ENCODE measurements around the gene BICD1.
"Not testable (repeated sequence)": the region's sequence is repeated elsewhere in the genome, so short reads cannot be mapped to it uniquely, and the experiment has no call there.

Gene BICD1

DNA sequence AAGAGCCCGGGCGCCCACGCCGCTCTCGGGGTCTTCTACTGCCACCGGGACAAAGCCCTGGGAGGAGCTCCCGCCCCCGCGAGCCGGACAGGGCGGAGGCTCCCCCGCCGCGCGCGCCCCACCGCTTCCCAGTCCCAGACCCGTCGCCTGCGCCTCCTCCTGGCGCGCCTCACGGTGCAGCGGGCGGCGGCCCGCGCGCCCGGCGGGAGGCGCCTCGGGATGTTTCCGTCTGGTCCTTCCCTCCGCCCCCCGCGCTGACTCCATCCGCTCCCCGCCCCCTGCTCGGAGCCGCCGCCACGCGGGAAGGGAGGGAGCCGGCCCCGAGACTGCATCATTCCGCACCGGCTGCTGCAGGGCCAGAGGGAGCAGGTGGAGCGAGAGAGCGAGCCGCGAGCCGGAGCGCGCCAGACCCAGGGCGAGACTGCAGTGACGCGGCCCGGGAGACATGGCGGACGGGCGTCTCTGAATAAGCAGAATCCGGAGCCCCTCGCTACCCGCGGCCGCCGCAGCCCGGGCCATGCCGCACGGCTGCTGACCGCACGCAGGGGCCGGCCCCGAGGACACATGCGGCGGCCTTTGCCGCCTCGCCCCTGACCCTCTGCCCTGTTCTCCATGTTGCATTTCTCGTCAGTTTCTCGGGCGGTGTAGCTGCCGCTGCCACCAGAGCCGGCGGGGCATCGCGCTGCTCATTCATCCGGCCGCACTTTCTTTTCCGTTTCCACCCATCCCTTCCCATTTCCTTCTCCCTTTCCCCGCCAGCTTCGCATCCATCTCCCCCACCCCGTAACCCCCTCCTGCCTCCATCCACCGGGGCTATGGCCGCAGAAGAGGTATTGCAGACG lies at the start of gene BICD1:
Gene BICD1 (plus strand): TSS at position 331 of the 842 bp plus-strand sequence. CDS start 485 bp downstream, at position 816.
- DNase-seq: peak; percentile 66 to 69

GRCh38 chr12:32061033-32061432 lies 45.6 kb upstream of the BICD1 start:
- no peak for DNase-seq

DNA sequence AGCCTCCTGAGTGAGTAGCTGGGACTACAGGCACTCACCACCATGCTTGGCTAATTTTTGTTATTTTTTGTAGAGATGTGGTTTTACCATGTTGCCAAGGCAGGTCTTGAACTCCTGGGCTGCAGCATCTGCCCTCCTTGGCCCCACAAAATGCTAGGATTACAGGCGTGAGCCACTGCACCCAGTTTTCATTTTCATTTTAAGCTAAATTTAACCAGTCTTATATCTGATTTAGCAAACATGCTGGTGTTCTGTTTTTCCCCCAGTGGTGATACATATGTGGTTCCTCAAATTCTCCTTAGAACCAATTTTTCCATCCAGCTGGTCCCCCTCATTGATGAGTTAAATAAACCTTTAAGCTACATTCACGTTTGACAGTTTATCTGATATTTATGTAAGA lies 43.8 kb upstream of the BICD1 start:
- DNase-seq: no peak

DNA sequence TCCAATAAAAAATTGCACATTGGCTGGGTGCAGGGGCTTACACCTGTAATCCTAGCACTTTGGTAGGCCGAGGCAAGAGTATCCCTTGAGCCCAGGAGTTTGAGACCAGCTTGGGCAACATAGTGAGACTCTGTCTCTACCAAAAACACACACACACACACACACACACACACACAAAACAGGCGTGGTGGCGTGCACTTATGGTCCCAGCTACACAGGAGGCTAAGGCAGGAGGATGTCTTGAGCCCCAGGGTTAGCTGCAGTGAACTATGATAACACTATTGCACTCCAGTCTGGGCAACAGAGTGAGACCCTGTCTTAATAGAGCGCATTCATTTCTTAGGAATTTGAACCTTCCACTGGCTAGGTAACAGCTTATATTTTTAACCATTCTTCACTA lies 42.9 kb upstream of the BICD1 start:
- no peak for DNase-seq

GRCh38 chr12:32066206-32066605 lies 40.4 kb upstream of the BICD1 start:
- DNase-seq: no peak

GRCh38 chr12:32069071-32069470 lies 37.6 kb upstream of the BICD1 start:
- DNase-seq: no peak

- no peak for DNase-seq
These were observed 36.9 kb upstream of the BICD1 start for GRCh38 chr12:32069731-32070130.

DNA sequence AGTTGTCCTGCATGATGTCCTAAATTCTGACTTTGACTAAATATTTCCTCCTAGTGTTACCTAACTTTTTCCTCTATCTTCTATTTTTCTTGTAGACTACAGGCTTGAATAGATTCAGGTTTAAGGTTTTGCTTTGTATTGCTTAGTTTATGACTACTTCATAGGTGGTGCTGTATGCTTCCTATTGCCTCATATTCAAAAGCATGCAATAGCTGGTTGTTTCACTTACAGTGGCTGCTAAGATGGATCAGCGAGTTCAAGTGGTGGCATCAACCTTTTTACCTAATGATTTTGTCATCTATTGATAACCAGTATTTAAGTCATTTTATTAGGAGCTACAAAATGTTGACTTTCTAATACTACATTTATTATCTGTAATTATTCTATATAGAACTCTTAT lies 36.3 kb upstream of the BICD1 start:
- no peak for DNase-seq

DNA sequence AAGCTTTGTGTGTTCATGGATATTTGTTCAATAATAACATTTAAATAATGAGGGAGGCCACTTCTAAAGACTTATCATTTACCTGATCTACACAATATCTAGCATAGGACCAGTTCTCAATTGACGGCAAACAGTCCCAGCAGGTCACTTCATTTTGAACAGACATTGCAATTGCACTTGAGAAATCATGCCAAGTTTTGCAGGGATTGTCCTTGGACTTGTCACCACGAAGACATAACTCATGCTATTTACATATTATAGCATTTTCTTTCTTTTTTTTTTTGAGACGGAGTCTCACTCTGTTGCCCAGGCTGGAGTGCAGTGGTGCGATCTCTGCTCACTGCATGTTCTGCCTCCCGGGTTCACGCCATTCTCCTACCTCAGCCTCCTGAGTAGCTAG lies 34.5 kb upstream of the BICD1 start:
- no peak for DNase-seq

DNA sequence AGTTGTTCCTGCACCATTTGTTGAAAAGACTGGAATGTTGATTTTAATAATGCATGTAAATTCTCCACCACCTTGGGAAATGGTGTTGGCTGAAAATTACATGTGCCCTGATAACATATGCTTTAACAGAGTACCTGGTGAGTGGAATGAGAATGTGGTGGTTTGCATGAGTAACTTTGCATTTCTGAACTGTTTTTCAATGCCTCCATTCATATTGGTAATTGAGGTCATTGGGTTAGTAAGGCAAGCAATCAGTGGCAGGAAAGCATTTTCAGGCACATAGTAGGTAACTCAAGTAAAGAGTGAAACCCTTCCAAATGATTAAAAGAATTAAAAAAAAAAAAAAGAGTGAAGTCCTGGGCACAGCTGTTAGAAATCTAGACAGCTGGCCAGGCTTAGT lies 32.2 kb upstream of the BICD1 start:
- no peak for DNase-seq

DNA sequence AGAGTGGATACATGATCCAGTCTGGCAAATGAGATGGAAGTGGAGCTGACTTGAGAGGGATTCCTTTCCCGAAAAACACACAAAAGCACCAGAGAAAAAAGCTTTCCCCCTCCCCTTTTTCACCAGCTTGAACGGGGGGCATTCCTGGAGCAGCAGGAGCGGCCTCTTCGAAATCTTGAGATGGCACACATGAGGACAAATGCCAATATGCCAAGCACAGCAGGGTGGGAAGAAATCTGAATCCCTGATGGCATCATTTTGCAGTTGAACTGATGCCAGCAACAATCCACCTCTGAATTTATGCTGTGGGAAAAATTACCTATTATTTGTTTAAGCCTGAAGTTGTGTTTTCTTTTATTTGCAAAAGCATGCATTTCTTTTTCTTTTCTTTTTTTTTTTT lies 29.7 kb upstream of the BICD1 start:
- DNase-seq: no peak

- DNase-seq: no peak
These were observed 26.2 kb upstream of the BICD1 start for GRCh38 chr12:32080435-32080834.

- DNase-seq: no peak
These were observed 23.2 kb upstream of the BICD1 start for GRCh38 chr12:32083489-32083888.

- DNase-seq: no peak
These were observed 22.5 kb upstream of the BICD1 start for GRCh38 chr12:32084017-32084688.

GRCh38 chr12:32084753-32085152 lies 21.9 kb upstream of the BICD1 start:
- no peak for DNase-seq

GRCh38 chr12:32087306-32087705 lies 19.3 kb upstream of the BICD1 start:
- DNase-seq: no peak

GRCh38 chr12:32089156-32089555 lies 17.5 kb upstream of the BICD1 start:
- DNase-seq: no peak

- DNase-seq: no peak
These were observed 17.1 kb upstream of the BICD1 start for GRCh38 chr12:32089586-32089985.

DNA sequence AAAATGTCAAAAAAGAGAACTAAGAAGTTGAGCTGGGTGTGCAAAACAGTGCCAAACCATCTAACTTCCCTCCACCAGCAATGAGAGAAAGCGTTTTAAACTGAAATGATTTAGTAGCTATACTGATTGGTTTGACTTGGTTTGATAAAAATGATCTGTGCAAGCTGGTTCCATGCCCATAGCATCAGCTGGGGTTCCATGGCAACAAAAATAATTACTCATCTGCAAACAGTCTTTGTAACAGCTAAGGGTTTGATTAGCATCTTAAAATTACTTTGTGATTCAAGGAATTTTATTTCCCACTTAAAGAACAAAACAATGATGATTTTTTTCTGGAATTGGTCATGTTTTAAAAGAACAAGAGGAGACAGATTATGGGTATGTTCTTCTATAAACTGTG lies 15.0 kb upstream of the BICD1 start:
- no peak for DNase-seq

DNA sequence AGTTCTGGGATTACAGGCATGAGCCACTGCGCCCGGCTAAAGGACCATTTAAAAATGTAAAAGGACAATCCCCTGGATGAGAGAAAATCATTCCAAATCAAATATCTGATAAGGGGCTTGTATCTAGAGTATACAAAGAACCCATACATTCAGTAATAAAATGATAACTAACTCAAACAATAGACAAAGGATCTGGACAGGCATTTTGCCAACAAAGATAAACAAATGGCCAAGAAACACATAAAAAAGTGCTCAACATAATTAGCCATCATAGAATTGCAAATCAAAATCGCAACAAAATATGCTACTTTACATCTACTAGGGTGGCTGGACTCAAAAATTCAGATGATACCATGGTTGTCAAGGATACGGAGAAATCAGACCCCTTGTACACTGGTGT lies 8.5 kb upstream of the BICD1 start:
- DNase-seq: no peak

GRCh38 chr12:32099275-32099674 lies 7.4 kb upstream of the BICD1 start:
- not testable (repeated sequence) for DNase-seq

DNA sequence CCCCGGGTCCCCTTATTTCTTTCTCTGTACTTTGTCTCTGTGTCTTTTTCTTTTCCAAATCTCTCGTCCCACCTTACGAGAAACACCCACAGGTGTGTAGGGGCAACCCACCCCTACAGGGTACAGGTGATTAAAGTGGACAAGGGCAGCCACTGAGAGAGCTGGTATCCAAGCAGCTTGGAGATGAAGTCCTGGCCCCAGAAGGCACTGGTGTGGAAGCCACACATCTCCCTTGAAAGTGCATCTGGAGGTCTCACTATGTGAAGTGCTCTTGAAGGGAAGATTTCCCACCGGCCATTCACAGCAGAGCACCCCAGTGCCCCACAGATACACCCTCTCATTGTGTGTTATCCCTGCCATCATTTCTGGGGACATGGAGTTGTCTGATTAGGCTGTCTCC lies 6.3 kb upstream of the BICD1 start:
- no peak for DNase-seq

GRCh38 chr12:32100888-32101287 lies 5.8 kb upstream of the BICD1 start:
- DNase-seq: no peak

GRCh38 chr12:32102234-32102633 lies 4.4 kb upstream of the BICD1 start:
- no peak for DNase-seq
